Activated T-cell treated with anti-CD3 and anti-CD28 coated beads for 1 hour (primary cell): Measurements from ENCODE around the gene KDM4D.
"Not testable (repeated sequence)": the region's sequence is repeated elsewhere in the genome, so short reads cannot be mapped to it uniquely, and the experiment has no call there.

Source experiments
- DNase-seq: peaks from one replicate; pipeline ENCODE4 v3.0.0-alpha.2; 2020; ENCODE audit warnings: low read depth

Gene KDM4D

DNA sequence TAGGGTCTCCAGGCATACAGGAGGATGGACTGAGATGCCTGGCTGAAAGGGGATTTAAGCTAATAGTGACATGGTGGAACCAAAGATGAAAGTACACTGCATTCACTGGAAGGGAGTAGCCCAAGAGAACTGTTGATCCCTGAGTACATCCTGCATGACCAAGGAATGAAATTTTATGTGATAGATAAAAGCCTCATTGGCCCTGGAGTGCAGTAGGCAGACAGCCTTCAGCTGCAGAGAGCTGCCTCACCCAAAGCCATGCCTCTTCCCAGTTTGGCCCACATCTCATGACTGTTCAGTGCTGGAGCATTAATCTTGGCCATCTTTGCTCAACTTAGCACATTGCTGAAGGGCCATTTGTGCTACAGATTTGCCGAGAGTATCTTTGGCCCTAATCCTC is 59.5 kb downstream of the KDM4D start:
- DNase-seq: no peak

DNA sequence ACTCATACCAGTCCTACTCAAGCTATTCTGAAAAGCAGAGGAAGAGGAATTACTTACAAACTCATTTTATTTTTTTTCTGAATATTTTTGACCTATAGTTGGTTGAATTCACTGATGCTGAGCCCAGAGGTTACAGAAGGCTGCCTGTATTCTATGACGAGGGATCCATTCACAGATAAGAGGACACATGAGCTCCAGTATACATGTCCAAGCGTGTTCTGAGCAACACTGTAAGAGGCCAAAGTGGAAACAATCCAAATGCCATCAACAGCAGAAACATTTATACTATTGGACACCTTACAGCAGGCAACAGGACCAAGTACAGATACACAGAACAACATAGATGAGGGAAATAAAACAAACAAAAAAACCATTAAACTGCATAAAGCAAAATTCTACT is 61.8 kb downstream of the KDM4D start:
- no peak for DNase-seq

DNA sequence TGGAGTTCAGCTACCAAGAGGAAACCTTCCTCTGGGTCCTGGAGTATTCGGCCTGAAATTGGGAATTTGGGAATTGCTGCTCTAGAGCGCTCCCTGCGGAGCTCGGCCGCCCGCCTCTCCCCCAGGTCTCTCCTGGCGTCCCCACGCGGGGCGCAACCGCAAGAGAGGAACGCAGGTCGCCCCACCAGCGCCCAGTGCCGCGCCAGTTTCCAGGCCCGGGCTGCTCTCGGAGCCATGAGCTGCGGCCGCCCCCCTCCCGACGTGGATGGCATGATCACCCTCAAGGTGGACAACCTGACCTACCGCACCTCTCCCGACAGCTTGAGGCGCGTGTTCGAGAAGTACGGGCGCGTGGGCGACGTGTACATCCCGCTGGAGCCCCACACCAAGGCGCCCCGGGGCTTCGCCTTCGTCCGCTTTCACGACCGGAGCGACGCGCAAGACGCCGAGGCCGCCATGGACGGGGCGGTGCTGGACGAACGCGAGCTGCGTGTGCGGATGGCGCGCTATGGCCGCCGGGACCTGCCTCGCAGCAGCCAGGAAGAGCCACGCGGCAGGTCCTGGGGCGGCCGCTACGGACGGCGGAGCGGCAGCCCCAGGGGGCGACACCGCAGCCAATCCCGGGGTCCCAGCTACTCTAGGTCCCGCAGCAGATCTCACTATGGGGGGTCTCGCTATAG is 64.0 kb downstream of the KDM4D start:
- DNase-seq: not testable (repeated sequence)

DNA sequence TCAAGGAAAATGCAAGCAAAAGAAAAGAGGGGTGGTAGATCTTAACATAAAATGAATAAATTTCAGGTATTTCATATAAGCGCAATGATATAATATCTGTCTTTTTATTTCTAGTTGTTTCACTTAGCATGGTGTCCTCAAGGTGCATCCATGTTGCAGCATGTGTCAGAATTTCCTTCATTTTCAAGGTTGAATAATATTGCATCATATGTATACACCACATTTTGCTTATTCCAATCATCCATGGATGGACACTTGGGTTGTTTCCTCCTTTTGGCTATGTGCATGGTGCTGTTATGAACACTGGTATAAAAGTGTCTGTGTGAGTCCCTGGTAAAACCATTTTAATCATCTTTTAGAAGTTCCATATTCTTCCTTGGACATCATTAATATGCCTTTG is 68.7 kb downstream of the KDM4D start:
- DNase-seq: no peak

DNA sequence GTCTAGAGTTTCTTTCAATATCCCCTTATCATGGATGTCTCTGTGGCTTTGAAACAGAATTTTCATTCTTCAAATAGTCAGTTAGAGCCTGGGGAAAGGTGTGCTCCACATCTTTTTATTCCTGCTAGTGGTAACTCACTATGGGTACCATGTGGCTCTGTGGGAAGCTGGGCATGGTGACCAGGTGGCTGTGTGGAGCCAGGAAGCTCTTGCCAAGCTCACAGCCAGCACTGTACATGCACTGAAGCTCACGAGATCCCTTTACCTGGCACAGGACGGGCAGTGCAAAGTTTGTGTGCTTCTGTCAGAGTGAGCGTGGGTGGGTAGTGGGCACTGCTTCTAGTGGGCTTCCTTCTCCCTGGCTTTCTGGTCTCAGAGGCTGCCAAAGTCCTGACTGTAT is 69.4 kb downstream of the KDM4D start:
- no peak for DNase-seq

DNA sequence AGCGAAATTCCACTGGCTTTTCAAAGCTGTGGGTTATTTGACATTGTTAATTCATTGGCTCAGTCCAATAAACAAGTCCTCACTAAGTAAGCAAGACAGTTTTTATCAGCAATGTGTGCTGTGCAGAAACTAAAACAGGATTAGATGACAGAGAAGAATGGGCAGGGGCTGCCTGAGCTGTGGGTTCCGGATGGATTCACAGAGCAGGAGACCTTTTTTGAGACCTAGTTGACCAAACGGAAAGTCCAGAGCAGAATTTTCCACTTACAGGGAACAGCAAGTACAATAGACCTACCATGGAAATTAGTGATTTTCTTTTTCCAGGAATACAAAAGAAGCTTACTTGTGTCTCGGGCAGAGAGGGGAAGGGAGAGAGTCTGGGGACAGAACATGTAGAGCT is 70.5 kb downstream of the KDM4D start:
- DNase-seq: no peak

DNA sequence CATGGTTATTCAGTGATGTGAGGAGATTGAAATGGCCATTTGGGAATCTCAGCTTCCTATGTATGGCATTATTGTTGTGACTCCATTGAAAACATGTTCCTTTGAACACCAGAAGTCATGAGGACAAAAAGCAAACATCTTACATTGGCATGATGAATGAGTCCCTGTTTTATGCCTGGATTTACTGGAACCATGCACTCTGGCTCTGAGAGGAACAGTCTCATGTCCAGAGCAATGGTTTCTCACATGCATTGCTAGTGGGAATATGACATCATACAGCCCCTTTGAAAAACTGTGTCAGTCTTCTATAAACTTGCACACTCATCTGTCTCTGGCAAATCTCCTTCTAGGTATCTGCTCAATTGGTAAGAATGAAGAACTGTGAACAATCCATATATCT is 72.3 kb downstream of the KDM4D start:
- no peak for DNase-seq
